ENCODE results near the gene COL26A1. TPM values are rescaled to one million over a fixed set of nuclear protein-coding genes. Genes with fewer than 3 reads are reported as not detected.

COL26A1 gene
- total RNA-seq, 2 experiments from 2014 or later = not detected

DNA sequence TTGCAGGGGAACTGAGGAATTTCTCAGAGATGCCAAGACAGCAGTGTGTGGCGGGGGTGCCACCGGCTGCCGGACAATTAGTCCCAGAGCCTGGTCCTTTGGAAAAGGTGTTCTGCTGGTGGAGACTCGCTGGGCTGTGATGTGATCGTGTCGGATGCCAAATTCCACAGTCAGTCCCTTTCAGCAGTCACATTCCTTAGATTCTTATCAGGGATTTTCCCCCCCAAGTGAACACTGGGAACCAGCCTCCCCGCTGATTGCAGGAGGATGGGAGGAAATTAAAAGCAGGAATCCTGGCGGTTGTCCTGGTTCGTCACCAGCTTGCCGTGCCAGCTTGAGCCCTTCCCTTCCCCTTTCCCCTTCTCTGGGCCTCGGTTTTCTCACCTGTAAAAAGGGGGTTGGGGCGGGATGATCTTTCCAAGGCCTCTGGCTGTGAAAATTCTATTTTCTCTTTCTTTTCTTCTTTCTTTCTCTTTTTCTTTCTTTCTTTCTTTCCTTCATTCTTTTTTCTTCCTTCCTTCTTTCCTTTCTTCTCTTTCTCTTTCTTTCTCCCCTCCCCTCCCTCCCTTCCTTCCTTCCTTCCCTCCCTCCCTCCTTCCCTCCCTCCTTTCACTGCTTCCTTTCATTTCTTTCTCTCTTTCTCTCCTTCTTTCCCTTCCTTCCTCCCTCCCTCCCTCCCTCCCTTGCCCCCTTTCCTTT lies 39.6 kb downstream of the COL26A1 start:
- intact Hi-C loops (cut with micrococcal nuclease) = no loop called here
- TF ChIP-seq, protein P1, sequence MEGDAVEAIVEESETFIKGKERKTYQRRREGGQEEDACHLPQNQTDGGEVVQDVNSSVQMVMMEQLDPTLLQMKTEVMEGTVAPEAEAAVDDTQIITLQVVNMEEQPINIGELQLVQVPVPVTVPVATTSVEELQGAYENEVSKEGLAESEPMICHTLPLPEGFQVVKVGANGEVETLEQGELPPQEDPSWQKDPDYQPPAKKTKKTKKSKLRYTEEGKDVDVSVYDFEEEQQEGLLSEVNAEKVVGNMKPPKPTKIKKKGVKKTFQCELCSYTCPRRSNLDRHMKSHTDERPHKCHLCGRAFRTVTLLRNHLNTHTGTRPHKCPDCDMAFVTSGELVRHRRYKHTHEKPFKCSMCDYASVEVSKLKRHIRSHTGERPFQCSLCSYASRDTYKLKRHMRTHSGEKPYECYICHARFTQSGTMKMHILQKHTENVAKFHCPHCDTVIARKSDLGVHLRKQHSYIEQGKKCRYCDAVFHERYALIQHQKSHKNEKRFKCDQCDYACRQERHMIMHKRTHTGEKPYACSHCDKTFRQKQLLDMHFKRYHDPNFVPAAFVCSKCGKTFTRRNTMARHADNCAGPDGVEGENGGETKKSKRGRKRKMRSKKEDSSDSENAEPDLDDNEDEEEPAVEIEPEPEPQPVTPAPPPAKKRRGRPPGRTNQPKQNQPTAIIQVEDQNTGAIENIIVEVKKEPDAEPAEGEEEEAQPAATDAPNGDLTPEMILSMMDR (IDR thresholded peaks at IDR 0.05) = no peak
- Mint-ChIP-seq H3K36me3 (ENCODE audit: low read depth) (no peaks in the 10 kb centered on the region), H3K4me1 (ENCODE audit: low read depth) (no peaks in the 10 kb centered on the region), H3K9me3 (no peaks in the 10 kb centered on the region), H3K27me3 (peaks cover 2% of the 10 kb centered on the region), H3K4me3 (no peak overlapping the region), H3K27ac (no peak overlapping the region)
- ATAC-seq (no peak), DNase-seq (no peak)
- POLR2A ChIA-PET = no interaction called here
- CTCF ChIA-PET = interaction anchor here (2.8 kb wide), 1 partner anchor 9 kb away, joined by 12 read pairs; no protein-coding TSS in a partner anchor

GRCh38 chr7:101402835-101403234 lies 40.2 kb downstream of the COL26A1 start:
- Mint-ChIP-seq H3K27me3 (peaks cover 2% of the 10 kb centered on the region), H3K36me3 (ENCODE audit: low read depth) (no peaks in the 10 kb centered on the region), H3K27ac (no peak overlapping the region), H3K4me3 (no peak overlapping the region), H3K4me1 (ENCODE audit: low read depth) (no peaks in the 10 kb centered on the region), H3K9me3 (no peaks in the 10 kb centered on the region)
- ChIA-PET CTCF (interaction anchor here (2.8 kb wide), 1 partner anchor 8 kb away, joined by 12 read pairs; no protein-coding TSS in a partner anchor), POLR2A (no interaction called here)
- TF ChIP-seq, protein P1 (IDR thresholded peaks at IDR 0.05) = no peak
- intact Hi-C loops (cut with micrococcal nuclease) = no loop called here
- DNase-seq (no peak), ATAC-seq (no peak)

GRCh38 chr7:101405474-101406067 lies 42.9 kb downstream of the COL26A1 start:
- H3K27me3 Mint-ChIP-seq = peaks cover 3% of the 10 kb centered on the region
- ChIA-PET CTCF (interaction anchor here (0.7 kb wide), 1 partner anchor 205 kb away, joined by 3 read pairs; no protein-coding TSS in a partner anchor), POLR2A (no interaction called here)
- peaks cover 2% of the 10 kb centered on the region for H3K36me3 Mint-ChIP-seq (ENCODE audit: low read depth)
- no peak overlapping the region for H3K27ac Mint-ChIP-seq
- intact Hi-C loops (cut with micrococcal nuclease) = loop anchor here (5.0 kb wide), 1 partner anchor 38 kb away; no protein-coding TSS in a partner anchor
- TF ChIP-seq, protein P1 (IDR thresholded peaks at IDR 0.05) = no peak
- no peak for ATAC-seq
- peaks cover 12% of the 10 kb centered on the region for H3K9me3 Mint-ChIP-seq
- DNase-seq = no peak
- no peak overlapping the region for H3K4me3 Mint-ChIP-seq
- no peaks in the 10 kb centered on the region for H3K4me1 Mint-ChIP-seq (ENCODE audit: low read depth)

DNA sequence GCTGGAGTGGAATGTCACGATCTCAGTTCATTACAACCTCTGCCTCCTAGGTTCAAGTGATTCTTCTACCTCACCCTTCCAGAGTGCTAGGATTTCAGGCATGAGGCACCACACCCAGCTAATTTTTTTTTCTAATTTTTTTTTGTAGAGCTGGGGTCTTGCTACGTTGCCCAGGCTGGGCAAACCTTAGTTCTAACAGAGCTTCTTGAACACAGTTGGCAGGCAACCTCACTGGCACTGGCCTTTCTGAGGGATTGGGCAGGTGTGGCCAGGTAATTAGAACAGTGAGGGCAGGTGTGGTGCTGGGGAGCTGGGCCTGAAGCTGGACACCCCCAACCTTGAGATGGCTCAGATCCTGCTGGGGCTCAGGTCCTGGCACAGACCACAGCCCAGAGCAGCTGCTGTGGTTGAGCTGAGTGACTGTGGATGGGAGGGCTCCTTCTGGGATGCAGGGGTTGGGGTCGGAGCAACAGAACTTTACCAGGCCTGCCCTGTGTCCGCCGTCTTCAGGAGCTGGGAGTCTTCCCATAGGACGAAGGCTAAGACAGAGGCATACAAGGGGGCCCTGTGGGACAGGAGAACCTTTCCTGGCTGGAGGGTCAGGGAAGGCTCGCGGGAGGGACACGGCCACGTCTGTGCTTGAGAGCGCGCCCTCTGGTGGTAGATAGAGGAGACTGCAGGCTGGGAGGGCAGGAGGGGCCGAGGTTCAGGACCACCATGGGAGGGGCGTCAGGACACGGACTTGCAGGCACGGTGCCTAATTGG lies 48.2 kb downstream of the COL26A1 start:
- Mint-ChIP-seq H3K4me3 (no peak overlapping the region), H3K36me3 (ENCODE audit: low read depth) (peaks cover 2% of the 10 kb centered on the region), H3K9me3 (peaks cover 12% of the 10 kb centered on the region), H3K27me3 (peaks cover 1% of the 10 kb centered on the region), H3K4me1 (ENCODE audit: low read depth) (peaks cover 6% of the 10 kb centered on the region), H3K27ac (no peak overlapping the region)
- CTCF ChIA-PET = interaction anchor here (0.6 to 5.1 kb wide), 37 partner anchors 9 to 193 kb away, joined by 3 to 32 read pairs (median 4); partner anchors contain the start of genes COL26A1, FIS1, PLOD3 and ZNHIT1
- DNase-seq (peak; percentile 60), ATAC-seq (peak; percentile 90)
- POLR2A ChIA-PET = interaction anchor here (0.6 kb wide), 1 partner anchor 1015 kb away, joined by 3 read pairs; no protein-coding TSS in a partner anchor
- TF ChIP-seq, protein P1 (IDR thresholded peaks at IDR 0.05) = peak; percentile 93
- intact Hi-C loops (cut with micrococcal nuclease) = no loop called here

Measured in activated CD8-positive, alpha-beta T cell treated with anti-CD3 and anti-CD28 coated beads for 36 hours (primary cell).